Measurements from ENCODE around the gene RBPMS2.

GRCh38 chr15:64824929-64825430, 49.6 kb upstream of the RBPMS2 start:
- TF ChIP-seq POLR2A (IDR thresholded peaks at IDR 0.05; ENCODE audit: low read length) = no peak
- TF ChIP-seq GATA1 (IDR thresholded peaks at IDR 0.05; ENCODE audit: low read depth, low read length) = no peak

Data from erythroblast (primary cell).